HepG2 (cell line): ENCODE measurements around the gene MLN. TPM values are rescaled to one million over a fixed set of nuclear protein-coding genes. Genes with fewer than 3 reads are reported as not detected.

Source experiments
- CREBL2 ChIP-seq: sonication (generic); formaldehyde crosslinking; IDR thresholded peaks from 2 replicates; pipeline ENCODE4 v1.8.1; 2023; ENCODE audit warnings: missing genetic modification reagents, mild to moderate bottlenecking, borderline replicate concordance
- E2F5 ChIP-seq: sonication (generic); formaldehyde crosslinking; conservative IDR thresholded peaks from 2 replicates; pipeline ENCODE4 v1.4.0; 2020; ENCODE audit warnings: missing genetic modification reagents
- FOXP1 ChIP-seq, 2 experiments: fragments of 450-650 bp in 1 of 2; IDR thresholded peaks; 2 replicates each; pipeline ENCODE4 v1.6.1; 2017 to 2018; ENCODE audit warnings: antibody characterized with exemption in 1 of 2
- IRF2 ChIP-seq: IDR thresholded peaks from 2 replicates; pipeline ENCODE4 v1.6.1; 2018; ENCODE audit warnings: missing genetic modification reagents, missing compliant biosample characterization
- MLXIP ChIP-seq: sonication (generic); formaldehyde crosslinking; IDR thresholded peaks from 2 replicates; pipeline ENCODE4 v1.9.0; 2021; ENCODE audit warnings: missing genetic modification reagents, borderline replicate concordance
- MXD1 ChIP-seq: sonication (generic); formaldehyde crosslinking; IDR thresholded peaks from 2 replicates; pipeline ENCODE4 v1.4.0; 2020; ENCODE audit warnings: mild to moderate bottlenecking, missing genetic modification reagents
- MZF1 ChIP-seq: sonication (generic); formaldehyde crosslinking; IDR thresholded peaks from 2 replicates; pipeline ENCODE4 v1.8.1; 2023; ENCODE audit warnings: mild to moderate bottlenecking, missing genetic modification reagents, borderline replicate concordance
- NCOA2 ChIP-seq: sonication (generic); formaldehyde crosslinking; IDR thresholded peaks from 2 replicates; pipeline ENCODE4 v1.8.0; 2022; ENCODE audit warnings: inconsistent platforms
- POLR2AphosphoS2 ChIP-seq: IDR thresholded peaks from 2 replicates; pipeline ENCODE4 v1.6.1; 2011; ENCODE audit warnings: low read depth, low read length, improper control_type of control experiment
- RELA ChIP-seq: sonication (generic); formaldehyde crosslinking; IDR thresholded peaks from 2 replicates; pipeline ENCODE4 v1.4.0; 2020; ENCODE audit warnings: missing genetic modification reagents
- SETDB1 ChIP-seq: sonication (generic); formaldehyde crosslinking; IDR thresholded peaks from 2 replicates; pipeline ENCODE4 v1.5.1; 2020; ENCODE audit warnings: missing genetic modification reagents, mild to moderate bottlenecking, borderline replicate concordance
- TARDBP ChIP-seq: sonication (generic); formaldehyde crosslinking; IDR thresholded peaks from 2 replicates; pipeline ENCODE4 v1.8.0; 2022; ENCODE audit warnings: mild to moderate bottlenecking, missing genetic modification reagents
- XRCC5 ChIP-seq: fragments of 200-400 bp; formaldehyde crosslinking; optimal IDR thresholded peaks from 2 replicates; pipeline ENCODE3; 2017; ENCODE audit warnings: mild to moderate bottlenecking, low read length
- ZFY ChIP-seq: sonication (generic); formaldehyde crosslinking; IDR thresholded peaks from 2 replicates; pipeline ENCODE4 v1.4.0; 2020; ENCODE audit warnings: missing genetic modification reagents
- ZMAT3 ChIP-seq: sonication (generic); formaldehyde crosslinking; conservative IDR thresholded peaks from 2 replicates; pipeline ENCODE4 v1.7.0; 2021; ENCODE audit warnings: missing genetic modification reagents
- ZNF30 ChIP-seq: sonication (generic); formaldehyde crosslinking; IDR thresholded peaks from 2 replicates; pipeline ENCODE4 v1.5.0; 2020; ENCODE audit warnings: mild to moderate bottlenecking, missing genetic modification reagents
- ZNF354B ChIP-seq: sonication (generic); formaldehyde crosslinking; IDR thresholded peaks from 2 replicates; pipeline ENCODE4 v1.8.0; 2022; ENCODE audit warnings: mild to moderate bottlenecking, missing genetic modification reagents
- ZNF430 ChIP-seq: sonication (generic); formaldehyde crosslinking; IDR thresholded peaks from 2 replicates; pipeline ENCODE4 v1.9.0; 2021; ENCODE audit warnings: mild to moderate bottlenecking, missing genetic modification reagents
- ZNF773 ChIP-seq: sonication (generic); formaldehyde crosslinking; IDR thresholded peaks from 2 replicates; pipeline ENCODE4 v1.4.0; 2020; ENCODE audit warnings: missing genetic modification reagents, borderline replicate concordance
- ZNF883 ChIP-seq: sonication (generic); formaldehyde crosslinking; IDR thresholded peaks from 2 replicates; pipeline ENCODE4 v1.5.1; 2020; ENCODE audit warnings: mild to moderate bottlenecking, missing genetic modification reagents; ENCODE audit errors: not compliant biosample characterization
- polyA plus RNA-seq, 8 experiments: library from polyadenylated mRNA; depleted of rRNA in 3 of 8; stranded (reverse) in 7 of 8; unstranded in 1 of 8; fragments of >200 nt; fragmentation: Illumina TruSeq in 4 of 8; extraction: Trizol in 4 of 8; gene quantifications; 2 replicates each; pipeline versions ENCODE4 v1.2.1 to v1.2.3, GENCODE V29; 2011 to 2016; ENCODE audit warnings: low read depth in 4 of 8, missing spikeins in 1 of 8, mixed read lengths in 1 of 8; ENCODE audit not compliant: insufficient read depth in 1 of 8
- total RNA-seq, 5 experiments: library from RNA; depleted of rRNA; stranded (reverse); fragments of >200 nt; fragmentation: Illumina TruSeq; extraction: Trizol; gene quantifications; 2 replicates each; pipeline ENCODE4 v1.2.3, GENCODE V29; 2016; ENCODE audit warnings: low read depth in 1 of 5
- TF ChIP-seq, protein P1 (sequence below): sonication (generic); formaldehyde crosslinking; IDR thresholded peaks from 2 replicates; pipeline ENCODE4 v1.4.0; 2020; ENCODE audit warnings: missing genetic modification reagents
- TF ChIP-seq, protein P2 (sequence below): sonication (generic); formaldehyde crosslinking; IDR thresholded peaks from 2 replicates; pipeline ENCODE4 v1.4.0; 2020; ENCODE audit warnings: missing genetic modification reagents
- TF ChIP-seq, protein P3 (sequence below): IDR thresholded peaks from 2 replicates; pipeline ENCODE4 v1.6.1; 2016

The MLN gene
- total and polyA plus RNA-seq, 2 of the 13 experiments (the other 11 are each of a cell fraction or from before 2014, with no cell fraction given): not detected

GRCh38 chr6:33787954-33788693, 15.7 kb downstream of the MLN start (continued):
- TF ChIP-seq E2F5 (CRISPR knock-in tag) (no peak), TARDBP (peak; percentile 63), MZF1 (CRISPR knock-in tag) (no peak), IRF2 (CRISPR knock-in tag) (no peak), CREBL2 (CRISPR knock-in tag) (no peak; the same call in 1 of the 2 replicates), POLR2AphosphoS2 (no peak), MLXIP (CRISPR knock-in tag) (no peak; the same call in 1 of the 2 replicates), SETDB1 (CRISPR knock-in tag) (no peak), FOXP1 (IDR thresholded peaks at IDR 0.05) (no peak), FOXP1 (CRISPR knock-in tag; IDR thresholded peaks at IDR 0.05) (no peak), ZNF773 (CRISPR knock-in tag) (no peak), ZNF30 (no peak), RELA (no peak), ZMAT3 (CRISPR knock-in tag) (no peak), ZNF430 (peak; percentile 32; the same call in 1 of the 2 replicates), ZNF883 (CRISPR knock-in tag) (no peak), ZNF354B (CRISPR knock-in tag) (0 out of 2 replicates have a peak, but pooled peaks have one; percentile 48), XRCC5 (no peak), ZFY (no peak), NCOA2 (CRISPR knock-in tag) (no peak), MXD1 (CRISPR knock-in tag) (no peak)
- TF ChIP-seq, protein P1, sequence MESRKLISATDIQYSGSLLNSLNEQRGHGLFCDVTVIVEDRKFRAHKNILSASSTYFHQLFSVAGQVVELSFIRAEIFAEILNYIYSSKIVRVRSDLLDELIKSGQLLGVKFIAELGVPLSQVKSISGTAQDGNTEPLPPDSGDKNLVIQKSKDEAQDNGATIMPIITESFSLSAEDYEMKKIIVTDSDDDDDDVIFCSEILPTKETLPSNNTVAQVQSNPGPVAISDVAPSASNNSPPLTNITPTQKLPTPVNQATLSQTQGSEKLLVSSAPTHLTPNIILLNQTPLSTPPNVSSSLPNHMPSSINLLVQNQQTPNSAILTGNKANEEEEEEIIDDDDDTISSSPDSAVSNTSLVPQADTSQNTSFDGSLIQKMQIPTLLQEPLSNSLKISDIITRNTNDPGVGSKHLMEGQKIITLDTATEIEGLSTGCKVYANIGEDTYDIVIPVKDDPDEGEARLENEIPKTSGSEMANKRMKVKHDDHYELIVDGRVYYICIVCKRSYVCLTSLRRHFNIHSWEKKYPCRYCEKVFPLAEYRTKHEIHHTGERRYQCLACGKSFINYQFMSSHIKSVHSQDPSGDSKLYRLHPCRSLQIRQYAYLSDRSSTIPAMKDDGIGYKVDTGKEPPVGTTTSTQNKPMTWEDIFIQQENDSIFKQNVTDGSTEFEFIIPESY (CRISPR knock-in tag): no peak
- TF ChIP-seq, protein P2, sequence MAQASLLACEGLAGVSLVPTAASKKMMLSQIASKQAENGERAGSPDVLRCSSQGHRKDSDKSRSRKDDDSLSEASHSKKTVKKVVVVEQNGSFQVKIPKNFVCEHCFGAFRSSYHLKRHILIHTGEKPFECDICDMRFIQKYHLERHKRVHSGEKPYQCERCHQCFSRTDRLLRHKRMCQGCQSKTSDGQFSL (CRISPR knock-in tag): no peak; the same call in 1 of the 2 replicates
- TF ChIP-seq, protein P3, sequence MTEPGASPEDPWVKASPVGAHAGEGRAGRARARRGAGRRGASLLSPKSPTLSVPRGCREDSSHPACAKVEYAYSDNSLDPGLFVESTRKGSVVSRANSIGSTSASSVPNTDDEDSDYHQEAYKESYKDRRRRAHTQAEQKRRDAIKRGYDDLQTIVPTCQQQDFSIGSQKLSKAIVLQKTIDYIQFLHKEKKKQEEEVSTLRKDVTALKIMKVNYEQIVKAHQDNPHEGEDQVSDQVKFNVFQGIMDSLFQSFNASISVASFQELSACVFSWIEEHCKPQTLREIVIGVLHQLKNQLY (CRISPR knock-in tag): no peak
